Left ventricle myocardium inferior (tissue), 1 donor: Measurements from ENCODE around the gene GRAMD2B. TPM values are rescaled to one million over a fixed set of nuclear protein-coding genes. Genes with fewer than 3 reads are reported as not detected.

Experiments used
- DNase-seq: peaks from one replicate; pipeline ENCODE4 v3.0.0-alpha.2; 2020
- H3K27ac ChIP-seq: fragments of 200-600 bp; replicated peaks from 2 replicates; pipeline ENCODE4 v1.8.0; 2021
- H3K27me3 ChIP-seq: fragments of 200-600 bp; 2 replicates; pipeline ENCODE4 v1.8.0; 2021; ENCODE audit warnings: low read depth
- H3K36me3 ChIP-seq: fragments of 200-600 bp; 2 replicates; pipeline ENCODE4 v1.8.0; 2021
- H3K4me1 ChIP-seq: fragments of 200-600 bp; 2 replicates; pipeline ENCODE4 v1.8.0; 2021
- H3K4me3 ChIP-seq: fragments of 200-600 bp; 2 replicates; pipeline ENCODE4 v1.8.0; 2021; ENCODE audit warnings: mild to moderate bottlenecking, moderate library complexity
- H3K9me3 ChIP-seq: fragments of 200-600 bp; replicated peaks from 2 replicates; pipeline ENCODE4 v1.8.0; 2021
- intact Hi-C: fragments of 100-400 bp; cut with micrococcal nuclease; formaldehyde crosslinking; loops from one replicate; pipeline ENCODE4 v1.11.0; 2022
- total RNA-seq: library from RNA; stranded (reverse); fragmentation: NEBNext Ultra II Directional; extraction: Animal tissue kit (Norgen Biotek cat#: 25700); gene quantifications from one replicate; pipeline ENCODE4 v1.2.1, GENCODE V29; 2021
- TF ChIP-seq, protein P1 (sequence below): fragments of 200-600 bp; IDR thresholded peaks from 2 replicates; pipeline ENCODE4 v1.8.0; 2021; ENCODE audit warnings: antibody characterized with exemption, mild to moderate bottlenecking, borderline replicate concordance
- donor health status: DM: no; HTN: yes; CAD: no; lungs with severe emphysema.

GRAMD2B gene
- total RNA-seq, 1 donor from 2014 or later = 24.6 TPM

DNA sequence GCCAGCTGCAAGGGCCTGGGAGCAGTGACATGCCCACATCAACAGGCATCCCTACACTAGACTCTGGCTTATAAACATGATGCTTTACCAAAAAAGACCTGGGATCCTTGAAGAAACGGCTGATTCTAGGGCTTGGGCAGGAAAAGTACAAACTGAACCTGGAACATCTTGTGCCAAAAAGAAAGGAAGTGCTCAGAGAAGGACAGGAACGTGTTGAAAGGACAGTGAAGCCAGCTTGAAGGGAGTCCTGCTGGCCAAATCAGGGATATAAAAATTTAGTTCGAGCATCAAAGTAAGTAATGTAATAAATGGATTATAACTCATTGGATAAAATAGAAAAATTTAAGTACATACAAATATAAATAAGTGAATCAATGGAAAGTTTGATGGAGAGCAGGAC lies 113.7 kb downstream of the GRAMD2B start:
- peaks cover 26% of the 10 kb centered on the region for H3K4me1 ChIP-seq
- no peak overlapping the region for H3K27ac ChIP-seq
- H3K9me3 ChIP-seq = no peaks in the 10 kb centered on the region
- TF ChIP-seq, protein P1, sequence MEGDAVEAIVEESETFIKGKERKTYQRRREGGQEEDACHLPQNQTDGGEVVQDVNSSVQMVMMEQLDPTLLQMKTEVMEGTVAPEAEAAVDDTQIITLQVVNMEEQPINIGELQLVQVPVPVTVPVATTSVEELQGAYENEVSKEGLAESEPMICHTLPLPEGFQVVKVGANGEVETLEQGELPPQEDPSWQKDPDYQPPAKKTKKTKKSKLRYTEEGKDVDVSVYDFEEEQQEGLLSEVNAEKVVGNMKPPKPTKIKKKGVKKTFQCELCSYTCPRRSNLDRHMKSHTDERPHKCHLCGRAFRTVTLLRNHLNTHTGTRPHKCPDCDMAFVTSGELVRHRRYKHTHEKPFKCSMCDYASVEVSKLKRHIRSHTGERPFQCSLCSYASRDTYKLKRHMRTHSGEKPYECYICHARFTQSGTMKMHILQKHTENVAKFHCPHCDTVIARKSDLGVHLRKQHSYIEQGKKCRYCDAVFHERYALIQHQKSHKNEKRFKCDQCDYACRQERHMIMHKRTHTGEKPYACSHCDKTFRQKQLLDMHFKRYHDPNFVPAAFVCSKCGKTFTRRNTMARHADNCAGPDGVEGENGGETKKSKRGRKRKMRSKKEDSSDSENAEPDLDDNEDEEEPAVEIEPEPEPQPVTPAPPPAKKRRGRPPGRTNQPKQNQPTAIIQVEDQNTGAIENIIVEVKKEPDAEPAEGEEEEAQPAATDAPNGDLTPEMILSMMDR = no peak
- intact Hi-C loops = no loop called here
- H3K27me3 ChIP-seq = no peaks in the 10 kb centered on the region
- no peak overlapping the region for H3K4me3 ChIP-seq
- H3K36me3 ChIP-seq = no peaks in the 10 kb centered on the region
- no peak for DNase-seq

DNA sequence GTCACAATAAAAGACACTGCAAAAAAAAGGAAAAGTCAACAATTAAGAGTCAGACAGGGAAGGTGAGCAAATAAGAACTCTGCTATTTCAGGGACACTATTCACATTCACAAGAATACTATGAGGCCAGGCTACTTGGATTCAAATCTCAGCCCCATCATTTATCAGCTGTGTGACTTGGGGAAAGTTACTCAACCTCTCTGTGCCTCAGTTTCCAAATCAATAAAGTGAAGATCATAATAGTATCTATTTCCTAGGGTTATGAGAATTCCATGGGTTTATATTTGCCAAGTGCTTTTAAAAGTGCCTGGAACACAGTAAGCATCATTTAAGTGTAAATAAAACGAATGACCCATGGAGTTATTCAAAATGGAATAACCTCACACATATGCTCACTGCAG lies 115.4 kb downstream of the GRAMD2B start:
- intact Hi-C loops = loop anchor here (2.0 kb wide), 1 partner anchor 184 kb away; no protein-coding TSS in a partner anchor
- no peak for DNase-seq
- no peaks in the 10 kb centered on the region for H3K9me3 ChIP-seq
- no peaks in the 10 kb centered on the region for H3K36me3 ChIP-seq
- peaks cover 21% of the 10 kb centered on the region for H3K4me1 ChIP-seq
- H3K27ac ChIP-seq = peak overlapping the region; percentile 57
- no peak overlapping the region for H3K4me3 ChIP-seq
- H3K27me3 ChIP-seq = no peaks in the 10 kb centered on the region
- TF ChIP-seq, protein P1 = no peak

DNA sequence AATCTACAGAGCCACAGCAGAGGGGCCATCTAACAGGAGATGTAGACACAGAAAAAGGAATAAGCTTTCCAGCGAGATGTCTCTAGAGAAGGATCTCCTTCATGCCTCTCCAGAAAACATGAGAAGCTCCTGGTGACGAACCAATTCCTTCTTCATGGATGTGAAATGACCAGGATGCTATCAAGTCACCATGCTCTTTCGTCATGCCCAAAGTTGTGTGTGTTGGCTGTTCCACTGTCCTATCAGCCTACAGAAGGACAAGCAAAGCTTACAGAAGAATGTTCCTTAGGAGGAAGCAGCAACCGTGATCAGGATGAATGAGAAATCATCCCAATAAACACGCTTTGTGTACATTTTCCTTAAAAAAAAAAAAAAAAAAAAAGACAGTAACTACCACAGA lies 117.4 kb downstream of the GRAMD2B start:
- no peaks in the 10 kb centered on the region for H3K27me3 ChIP-seq
- intact Hi-C loops = no loop called here
- H3K36me3 ChIP-seq = peaks cover 9% of the 10 kb centered on the region
- DNase-seq = no peak
- H3K4me1 ChIP-seq = peaks cover 21% of the 10 kb centered on the region
- TF ChIP-seq, protein P1 = no peak
- no peak overlapping the region for H3K27ac ChIP-seq
- H3K4me3 ChIP-seq = no peak overlapping the region
- no peaks in the 10 kb centered on the region for H3K9me3 ChIP-seq

DNA sequence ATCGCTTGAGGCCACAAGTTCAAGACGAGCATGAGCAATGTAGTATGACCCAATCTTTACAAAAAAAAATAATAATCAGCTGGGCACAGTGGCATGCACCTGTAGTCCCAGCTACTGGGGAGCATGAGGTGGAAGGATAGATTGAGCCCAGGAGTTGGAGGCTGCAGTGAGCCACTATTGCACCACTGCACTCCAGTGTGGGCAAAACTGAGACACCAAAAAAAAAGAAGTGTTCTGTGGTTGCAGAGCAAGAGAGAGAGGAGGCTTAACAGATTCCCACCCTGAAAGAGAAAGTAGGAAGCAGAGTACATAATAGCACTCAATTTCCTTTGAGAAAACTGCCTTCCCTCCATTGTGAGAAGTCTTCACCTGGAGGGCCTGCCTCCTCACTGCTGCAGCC lies 119.2 kb downstream of the GRAMD2B start:
- no peak for DNase-seq
- no peak overlapping the region for H3K27ac ChIP-seq
- no peaks in the 10 kb centered on the region for H3K27me3 ChIP-seq
- intact Hi-C loops = no loop called here
- peaks cover 8% of the 10 kb centered on the region for H3K4me1 ChIP-seq
- H3K4me3 ChIP-seq = no peak overlapping the region
- peaks cover 27% of the 10 kb centered on the region for H3K36me3 ChIP-seq
- no peaks in the 10 kb centered on the region for H3K9me3 ChIP-seq
- TF ChIP-seq, protein P1 = no peak

DNA sequence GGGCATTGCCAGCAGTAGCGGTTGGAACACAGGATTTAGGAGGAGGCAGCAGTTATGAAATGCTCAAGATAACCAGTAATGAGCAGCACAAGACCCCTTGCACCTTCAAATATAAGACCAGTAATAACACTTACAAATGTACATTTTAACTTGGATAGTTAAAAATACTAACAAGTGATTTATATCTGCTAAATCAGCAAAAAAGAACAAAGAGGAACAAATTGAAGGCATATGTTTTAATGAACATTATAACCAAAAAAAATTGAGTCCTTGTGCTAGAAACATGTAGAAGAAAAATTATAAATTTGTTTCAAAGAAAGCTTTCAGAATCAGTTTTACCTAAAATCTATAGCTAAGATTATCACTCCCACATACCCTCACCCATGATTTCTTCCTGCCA lies 119.8 kb downstream of the GRAMD2B start:
- intact Hi-C loops = no loop called here
- H3K36me3 ChIP-seq = peaks cover 32% of the 10 kb centered on the region
- peaks cover 8% of the 10 kb centered on the region for H3K4me1 ChIP-seq
- no peaks in the 10 kb centered on the region for H3K9me3 ChIP-seq
- no peak overlapping the region for H3K4me3 ChIP-seq
- H3K27me3 ChIP-seq = no peaks in the 10 kb centered on the region
- TF ChIP-seq, protein P1 = no peak
- no peak overlapping the region for H3K27ac ChIP-seq
- DNase-seq = no peak

DNA sequence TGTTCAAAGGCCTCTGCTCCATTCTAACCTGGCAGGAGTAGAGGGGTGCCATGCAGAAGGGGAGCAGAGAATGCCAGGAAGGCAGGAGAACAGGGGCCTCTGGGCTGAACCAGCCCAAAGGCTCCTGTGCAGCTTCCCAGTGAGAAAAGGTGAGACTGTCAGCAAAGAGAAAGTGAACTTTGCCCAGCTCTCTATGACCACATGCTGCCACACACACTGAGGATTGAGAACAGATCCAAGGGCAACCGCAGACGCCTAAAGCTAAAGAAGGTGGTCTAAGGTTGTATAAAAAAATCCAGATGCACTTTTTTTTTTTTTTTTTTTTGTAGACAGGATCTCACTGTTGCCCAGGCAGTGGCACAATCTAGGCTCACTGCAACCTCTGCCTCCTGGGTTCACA lies 120.5 kb downstream of the GRAMD2B start:
- peaks cover 39% of the 10 kb centered on the region for H3K36me3 ChIP-seq
- H3K27me3 ChIP-seq = no peaks in the 10 kb centered on the region
- peaks cover 8% of the 10 kb centered on the region for H3K4me1 ChIP-seq
- intact Hi-C loops = no loop called here
- no peaks in the 10 kb centered on the region for H3K9me3 ChIP-seq
- H3K27ac ChIP-seq = no peak overlapping the region
- H3K4me3 ChIP-seq = no peak overlapping the region
- TF ChIP-seq, protein P1 = no peak
- DNase-seq = no peak
